ENCODE results near the gene NREP. TPM values are rescaled to one million over a fixed set of nuclear protein-coding genes. Genes with fewer than 3 reads are reported as not detected.

The NREP gene
- total RNA-seq, 1 experiment from 2014 or later: 160 TPM

DNA sequence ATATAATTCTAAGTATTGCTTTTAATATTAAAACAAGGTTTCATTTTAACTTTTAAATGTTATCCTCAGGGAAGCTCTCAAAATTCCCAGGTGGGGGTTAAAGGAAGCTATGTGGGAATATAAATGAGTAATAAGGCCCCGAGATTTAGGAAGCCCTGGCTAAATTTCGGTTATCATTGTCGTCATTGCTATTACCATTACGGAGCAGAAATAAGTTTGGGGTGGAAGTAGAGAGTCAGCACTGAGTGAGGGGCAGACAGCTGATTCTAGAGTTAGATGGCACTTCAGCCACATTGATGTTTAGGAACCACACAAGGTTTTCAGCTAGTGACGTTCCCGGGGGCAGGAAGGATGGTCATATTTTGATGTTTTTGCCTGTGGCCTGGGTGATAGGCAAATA lies 74.9 kb downstream of the NREP start:
- H3K4me1 Mint-ChIP-seq: peaks cover 12% of the 10 kb centered on the region
- no peak for ATAC-seq
- ChIA-PET CTCF (interaction anchor here (1.4 kb wide), 1 partner anchor 132 kb away, joined by 5 read pairs; no protein-coding TSS in a partner anchor), POLR2A (no interaction called here)
- TF ChIP-seq, protein P1, sequence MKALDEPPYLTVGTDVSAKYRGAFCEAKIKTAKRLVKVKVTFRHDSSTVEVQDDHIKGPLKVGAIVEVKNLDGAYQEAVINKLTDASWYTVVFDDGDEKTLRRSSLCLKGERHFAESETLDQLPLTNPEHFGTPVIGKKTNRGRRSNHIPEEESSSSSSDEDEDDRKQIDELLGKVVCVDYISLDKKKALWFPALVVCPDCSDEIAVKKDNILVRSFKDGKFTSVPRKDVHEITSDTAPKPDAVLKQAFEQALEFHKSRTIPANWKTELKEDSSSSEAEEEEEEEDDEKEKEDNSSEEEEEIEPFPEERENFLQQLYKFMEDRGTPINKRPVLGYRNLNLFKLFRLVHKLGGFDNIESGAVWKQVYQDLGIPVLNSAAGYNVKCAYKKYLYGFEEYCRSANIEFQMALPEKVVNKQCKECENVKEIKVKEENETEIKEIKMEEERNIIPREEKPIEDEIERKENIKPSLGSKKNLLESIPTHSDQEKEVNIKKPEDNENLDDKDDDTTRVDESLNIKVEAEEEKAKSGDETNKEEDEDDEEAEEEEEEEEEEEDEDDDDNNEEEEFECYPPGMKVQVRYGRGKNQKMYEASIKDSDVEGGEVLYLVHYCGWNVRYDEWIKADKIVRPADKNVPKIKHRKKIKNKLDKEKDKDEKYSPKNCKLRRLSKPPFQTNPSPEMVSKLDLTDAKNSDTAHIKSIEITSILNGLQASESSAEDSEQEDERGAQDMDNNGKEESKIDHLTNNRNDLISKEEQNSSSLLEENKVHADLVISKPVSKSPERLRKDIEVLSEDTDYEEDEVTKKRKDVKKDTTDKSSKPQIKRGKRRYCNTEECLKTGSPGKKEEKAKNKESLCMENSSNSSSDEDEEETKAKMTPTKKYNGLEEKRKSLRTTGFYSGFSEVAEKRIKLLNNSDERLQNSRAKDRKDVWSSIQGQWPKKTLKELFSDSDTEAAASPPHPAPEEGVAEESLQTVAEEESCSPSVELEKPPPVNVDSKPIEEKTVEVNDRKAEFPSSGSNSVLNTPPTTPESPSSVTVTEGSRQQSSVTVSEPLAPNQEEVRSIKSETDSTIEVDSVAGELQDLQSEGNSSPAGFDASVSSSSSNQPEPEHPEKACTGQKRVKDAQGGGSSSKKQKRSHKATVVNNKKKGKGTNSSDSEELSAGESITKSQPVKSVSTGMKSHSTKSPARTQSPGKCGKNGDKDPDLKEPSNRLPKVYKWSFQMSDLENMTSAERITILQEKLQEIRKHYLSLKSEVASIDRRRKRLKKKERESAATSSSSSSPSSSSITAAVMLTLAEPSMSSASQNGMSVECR (CRISPR knock-in tag; IDR thresholded peaks at IDR 0.05; ENCODE audit: borderline replicate concordance): no peak
- TF ChIP-seq, protein P2, sequence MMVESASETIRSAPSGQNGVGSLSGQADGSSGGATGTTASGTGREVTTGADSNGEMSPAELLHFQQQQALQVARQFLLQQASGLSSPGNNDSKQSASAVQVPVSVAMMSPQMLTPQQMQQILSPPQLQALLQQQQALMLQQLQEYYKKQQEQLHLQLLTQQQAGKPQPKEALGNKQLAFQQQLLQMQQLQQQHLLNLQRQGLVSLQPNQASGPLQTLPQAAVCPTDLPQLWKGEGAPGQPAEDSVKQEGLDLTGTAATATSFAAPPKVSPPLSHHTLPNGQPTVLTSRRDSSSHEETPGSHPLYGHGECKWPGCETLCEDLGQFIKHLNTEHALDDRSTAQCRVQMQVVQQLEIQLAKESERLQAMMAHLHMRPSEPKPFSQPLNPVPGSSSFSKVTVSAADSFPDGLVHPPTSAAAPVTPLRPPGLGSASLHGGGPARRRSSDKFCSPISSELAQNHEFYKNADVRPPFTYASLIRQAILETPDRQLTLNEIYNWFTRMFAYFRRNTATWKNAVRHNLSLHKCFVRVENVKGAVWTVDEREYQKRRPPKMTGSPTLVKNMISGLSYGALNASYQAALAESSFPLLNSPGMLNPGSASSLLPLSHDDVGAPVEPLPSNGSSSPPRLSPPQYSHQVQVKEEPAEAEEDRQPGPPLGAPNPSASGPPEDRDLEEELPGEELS (CRISPR knock-in tag; IDR thresholded peaks at IDR 0.05): no peak
- TF ChIP-seq TEAD1 (CRISPR knock-in tag; IDR thresholded peaks at IDR 0.05) (no peak), NFE2L1 (CRISPR knock-in tag; IDR thresholded peaks at IDR 0.05) (no peak), SOX15 (CRISPR knock-in tag; IDR thresholded peaks at IDR 0.05) (no peak), ZNF232 (CRISPR knock-in tag; IDR thresholded peaks at IDR 0.05) (no peak)
- TF ChIP-seq, protein P3, sequence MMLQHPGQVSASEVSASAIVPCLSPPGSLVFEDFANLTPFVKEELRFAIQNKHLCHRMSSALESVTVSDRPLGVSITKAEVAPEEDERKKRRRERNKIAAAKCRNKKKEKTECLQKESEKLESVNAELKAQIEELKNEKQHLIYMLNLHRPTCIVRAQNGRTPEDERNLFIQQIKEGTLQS (CRISPR knock-in tag; conservative IDR thresholded peaks at IDR 0.05): no peak
- TF ChIP-seq, protein P4, sequence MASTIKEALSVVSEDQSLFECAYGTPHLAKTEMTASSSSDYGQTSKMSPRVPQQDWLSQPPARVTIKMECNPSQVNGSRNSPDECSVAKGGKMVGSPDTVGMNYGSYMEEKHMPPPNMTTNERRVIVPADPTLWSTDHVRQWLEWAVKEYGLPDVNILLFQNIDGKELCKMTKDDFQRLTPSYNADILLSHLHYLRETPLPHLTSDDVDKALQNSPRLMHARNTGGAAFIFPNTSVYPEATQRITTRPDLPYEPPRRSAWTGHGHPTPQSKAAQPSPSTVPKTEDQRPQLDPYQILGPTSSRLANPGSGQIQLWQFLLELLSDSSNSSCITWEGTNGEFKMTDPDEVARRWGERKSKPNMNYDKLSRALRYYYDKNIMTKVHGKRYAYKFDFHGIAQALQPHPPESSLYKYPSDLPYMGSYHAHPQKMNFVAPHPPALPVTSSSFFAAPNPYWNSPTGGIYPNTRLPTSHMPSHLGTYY (CRISPR knock-in tag; IDR thresholded peaks at IDR 0.05): no peak
- TF ChIP-seq, protein P5, sequence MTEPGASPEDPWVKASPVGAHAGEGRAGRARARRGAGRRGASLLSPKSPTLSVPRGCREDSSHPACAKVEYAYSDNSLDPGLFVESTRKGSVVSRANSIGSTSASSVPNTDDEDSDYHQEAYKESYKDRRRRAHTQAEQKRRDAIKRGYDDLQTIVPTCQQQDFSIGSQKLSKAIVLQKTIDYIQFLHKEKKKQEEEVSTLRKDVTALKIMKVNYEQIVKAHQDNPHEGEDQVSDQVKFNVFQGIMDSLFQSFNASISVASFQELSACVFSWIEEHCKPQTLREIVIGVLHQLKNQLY (CRISPR knock-in tag; IDR thresholded peaks at IDR 0.05): no peak
- no peak for DNase-seq (ENCODE audit: low spot score)
- 0 out of 2 replicates have a peak, but pooled peaks cover 4% of the 10 kb centered on the region for H3K9me3 Mint-ChIP-seq
- no peak overlapping the region for H3K4me3 Mint-ChIP-seq
- no peak overlapping the region for H3K27ac Mint-ChIP-seq
- no peaks in the 10 kb centered on the region for H3K36me3 Mint-ChIP-seq
- no peaks in the 10 kb centered on the region; the same call in 1 of the 2 replicates for H3K27me3 Mint-ChIP-seq (ENCODE audit: low read depth)

DNA sequence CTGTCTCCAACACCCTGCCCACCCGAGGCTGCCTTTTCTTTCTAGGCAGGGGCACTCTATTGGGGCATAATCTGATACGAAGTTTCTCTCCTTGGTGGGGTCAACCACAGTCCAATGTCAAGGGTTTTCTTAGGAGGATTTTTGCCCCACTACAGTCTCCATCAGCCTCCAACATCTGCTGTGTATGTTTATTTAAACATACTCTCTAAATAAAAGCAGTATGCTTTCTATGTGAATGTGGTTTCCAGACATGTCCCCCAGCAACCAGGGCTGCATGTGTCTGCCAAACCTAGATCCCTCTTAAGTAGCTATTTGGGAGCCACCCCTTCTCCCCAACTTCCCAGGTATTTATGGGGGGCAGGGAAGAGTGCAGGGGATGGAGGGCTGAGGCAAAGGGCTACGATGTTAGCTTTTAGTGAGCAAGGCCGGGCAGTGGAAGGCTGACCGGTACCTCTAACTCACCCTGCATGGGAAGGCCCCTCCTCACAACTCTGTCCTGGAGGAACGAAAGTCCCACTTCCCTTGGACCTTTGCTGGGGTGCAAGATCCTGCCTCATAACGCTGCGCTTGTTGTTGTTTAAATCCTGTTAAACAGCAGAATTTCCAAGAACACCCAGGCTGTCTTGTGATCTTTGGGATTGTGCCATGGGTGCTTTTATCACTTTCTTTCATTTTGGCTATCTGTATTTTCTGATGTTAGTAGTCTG lies 75.4 kb downstream of the NREP start:
- DNase-seq (ENCODE audit: low spot score) (no peak), ATAC-seq (no peak)
- Mint-ChIP-seq H3K4me3 (no peak overlapping the region), H3K36me3 (no peaks in the 10 kb centered on the region), H3K27ac (no peak overlapping the region), H3K4me1 (peaks cover 12% of the 10 kb centered on the region), H3K9me3 (no peaks in the 10 kb centered on the region), H3K27me3 (ENCODE audit: low read depth) (no peaks in the 10 kb centered on the region; the same call in 1 of the 2 replicates)
- ChIA-PET POLR2A (no interaction called here), CTCF (interaction anchor here (1.8 kb wide), 1 partner anchor 131 kb away, joined by 9 read pairs; no protein-coding TSS in a partner anchor)
- TF ChIP-seq ETV6 (CRISPR knock-in tag; IDR thresholded peaks at IDR 0.05) (no peak), FOXP1 (CRISPR knock-in tag; IDR thresholded peaks at IDR 0.05; ENCODE audit: borderline replicate concordance) (no peak), ZNF396 (CRISPR knock-in tag; IDR thresholded peaks at IDR 0.05; ENCODE audit: borderline replicate concordance) (no peak), GTF2I (CRISPR knock-in tag; conservative IDR thresholded peaks at IDR 0.05) (no peak), GABPB1 (CRISPR knock-in tag; IDR thresholded peaks at IDR 0.05) (no peak), MYBL2 (CRISPR knock-in tag; IDR thresholded peaks at IDR 0.05) (no peak), RORB (CRISPR knock-in tag; IDR thresholded peaks at IDR 0.05) (no peak), SMAD4 (CRISPR knock-in tag; IDR thresholded peaks at IDR 0.05) (no peak), OVOL2 (CRISPR knock-in tag; IDR thresholded peaks at IDR 0.05; ENCODE audit: borderline replicate concordance) (no peak), ZNF232 (CRISPR knock-in tag; IDR thresholded peaks at IDR 0.05) (no peak)
- TF ChIP-seq, protein P6, sequence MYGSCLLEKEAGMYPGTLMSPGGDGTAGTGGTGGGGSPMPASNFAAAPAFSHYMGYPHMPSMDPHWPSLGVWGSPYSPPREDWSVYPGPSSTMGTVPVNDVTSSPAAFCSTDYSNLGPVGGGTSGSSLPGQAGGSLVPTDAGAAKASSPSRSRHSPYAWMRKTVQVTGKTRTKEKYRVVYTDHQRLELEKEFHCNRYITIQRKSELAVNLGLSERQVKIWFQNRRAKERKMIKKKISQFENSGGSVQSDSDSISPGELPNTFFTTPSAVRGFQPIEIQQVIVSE (CRISPR knock-in tag; IDR thresholded peaks at IDR 0.05; ENCODE audit: borderline replicate concordance): no peak
- TF ChIP-seq, protein P7, sequence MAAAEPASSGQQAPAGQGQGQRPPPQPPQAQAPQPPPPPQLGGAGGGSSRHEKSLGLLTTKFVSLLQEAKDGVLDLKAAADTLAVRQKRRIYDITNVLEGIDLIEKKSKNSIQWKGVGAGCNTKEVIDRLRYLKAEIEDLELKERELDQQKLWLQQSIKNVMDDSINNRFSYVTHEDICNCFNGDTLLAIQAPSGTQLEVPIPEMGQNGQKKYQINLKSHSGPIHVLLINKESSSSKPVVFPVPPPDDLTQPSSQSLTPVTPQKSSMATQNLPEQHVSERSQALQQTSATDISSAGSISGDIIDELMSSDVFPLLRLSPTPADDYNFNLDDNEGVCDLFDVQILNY (CRISPR knock-in tag; IDR thresholded peaks at IDR 0.05): no peak

All from WTC11 (cell line).